DND-41 (cell line): ENCODE data around the gene KIAA1755.

ENCODE experiments used
- CTCF ChIP-seq: IDR thresholded peaks from 2 replicates; pipeline ENCODE4 v1.5.1; 2012; ENCODE audit warnings: borderline replicate concordance, low read length, moderate library complexity, mild to moderate bottlenecking; ENCODE audit not compliant: poor library complexity, severe bottlenecking; ENCODE audit errors: extremely low read depth
- EZH2 ChIP-seq: IDR thresholded peaks from 3 replicates; pipeline ENCODE4 v1.6.1; 2012; ENCODE audit warnings: borderline replicate concordance, low read depth, mild to moderate bottlenecking, moderate library complexity, low read length, inconsistent platforms; ENCODE audit not compliant: severe bottlenecking

GRCh38 chr20:38260025-38260377 is 534 bp downstream of the KIAA1755 start:
- TF ChIP-seq CTCF (no peak), EZH2 (no peak)
